VCaP (cell line): Measurements from ENCODE around the gene ABCA2.

ENCODE experiments used
- H3K27ac ChIP-seq: fragments of 450-650 bp; 2 replicates; pipeline ENCODE4 v1.5.1; 2017
- TF ChIP-seq, protein P1 (sequence below): fragments of 450-650 bp; conservative IDR thresholded peaks from 2 replicates; pipeline ENCODE4 v1.5.1; 2017; ENCODE audit warnings: mild to moderate bottlenecking, moderate library complexity

ABCA2 gene

DNA sequence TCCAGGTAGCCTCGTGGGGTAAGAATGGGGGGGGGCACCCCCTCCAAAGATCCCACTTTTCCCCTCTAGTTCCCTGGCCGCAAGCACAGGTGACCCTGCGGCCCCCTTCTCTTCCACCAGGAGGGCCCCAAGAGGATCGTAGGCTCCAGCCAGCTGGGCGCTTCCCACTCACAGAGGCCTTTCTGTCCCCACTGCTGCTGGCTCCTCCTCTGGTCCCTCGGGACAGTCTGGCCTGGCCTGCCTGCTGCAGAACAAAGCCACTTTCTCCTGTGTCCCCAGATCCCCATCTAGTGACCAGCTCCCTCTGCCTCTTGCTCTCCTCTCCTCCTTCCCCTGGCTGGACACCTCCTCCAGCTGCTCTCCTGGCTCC, 42.9 kb upstream of the ABCA2 start:
- H3K27ac ChIP-seq = peak overlapping the region; percentile 96
- TF ChIP-seq, protein P1, sequence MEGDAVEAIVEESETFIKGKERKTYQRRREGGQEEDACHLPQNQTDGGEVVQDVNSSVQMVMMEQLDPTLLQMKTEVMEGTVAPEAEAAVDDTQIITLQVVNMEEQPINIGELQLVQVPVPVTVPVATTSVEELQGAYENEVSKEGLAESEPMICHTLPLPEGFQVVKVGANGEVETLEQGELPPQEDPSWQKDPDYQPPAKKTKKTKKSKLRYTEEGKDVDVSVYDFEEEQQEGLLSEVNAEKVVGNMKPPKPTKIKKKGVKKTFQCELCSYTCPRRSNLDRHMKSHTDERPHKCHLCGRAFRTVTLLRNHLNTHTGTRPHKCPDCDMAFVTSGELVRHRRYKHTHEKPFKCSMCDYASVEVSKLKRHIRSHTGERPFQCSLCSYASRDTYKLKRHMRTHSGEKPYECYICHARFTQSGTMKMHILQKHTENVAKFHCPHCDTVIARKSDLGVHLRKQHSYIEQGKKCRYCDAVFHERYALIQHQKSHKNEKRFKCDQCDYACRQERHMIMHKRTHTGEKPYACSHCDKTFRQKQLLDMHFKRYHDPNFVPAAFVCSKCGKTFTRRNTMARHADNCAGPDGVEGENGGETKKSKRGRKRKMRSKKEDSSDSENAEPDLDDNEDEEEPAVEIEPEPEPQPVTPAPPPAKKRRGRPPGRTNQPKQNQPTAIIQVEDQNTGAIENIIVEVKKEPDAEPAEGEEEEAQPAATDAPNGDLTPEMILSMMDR = no peak

DNA sequence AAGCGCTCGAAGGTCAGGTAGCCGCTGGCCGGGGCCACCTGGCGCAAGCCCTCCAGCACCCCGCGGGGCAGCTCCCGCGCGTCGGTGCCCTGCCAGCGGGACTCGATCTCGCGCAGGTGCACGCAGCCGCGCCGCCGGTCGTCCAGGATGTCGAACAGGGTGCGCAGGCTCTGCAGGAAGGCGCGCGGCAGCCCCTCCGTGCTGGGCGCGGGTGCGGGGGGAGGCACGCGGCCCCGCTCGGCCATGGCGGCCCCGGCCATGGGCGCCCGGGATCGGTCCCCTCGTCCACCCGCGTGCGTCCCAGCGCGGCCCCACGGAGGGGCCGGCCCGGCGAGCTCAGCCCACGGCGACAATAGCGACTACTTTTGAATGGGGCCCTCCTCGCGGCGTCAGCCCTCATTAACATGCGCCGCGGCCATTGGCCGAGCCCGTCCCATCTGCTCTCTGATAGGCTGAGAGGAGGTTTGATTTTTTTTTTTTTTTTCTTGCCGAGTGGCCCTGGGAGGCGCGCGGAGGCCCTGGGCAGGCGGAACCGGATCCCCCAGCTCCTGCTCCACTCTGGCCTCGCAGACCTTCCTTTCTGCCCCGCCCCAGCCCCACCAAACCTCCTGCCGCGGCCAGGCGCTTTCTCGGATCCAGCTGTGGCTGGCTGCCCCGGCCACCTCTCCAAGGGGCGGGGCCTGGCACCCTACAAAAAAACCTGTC, 42.3 kb upstream of the ABCA2 start, which contains the start of gene SAPCD2:
Gene SAPCD2, minus strand, starts transcription at position 357 of the 705 bp plus-strand sequence. Its CDS starts 97 bp downstream, at position 260.
- peak within 1 kb of the TSS; percentile 96 for H3K27ac ChIP-seq
- TF ChIP-seq, protein P1 = no peak

DNA sequence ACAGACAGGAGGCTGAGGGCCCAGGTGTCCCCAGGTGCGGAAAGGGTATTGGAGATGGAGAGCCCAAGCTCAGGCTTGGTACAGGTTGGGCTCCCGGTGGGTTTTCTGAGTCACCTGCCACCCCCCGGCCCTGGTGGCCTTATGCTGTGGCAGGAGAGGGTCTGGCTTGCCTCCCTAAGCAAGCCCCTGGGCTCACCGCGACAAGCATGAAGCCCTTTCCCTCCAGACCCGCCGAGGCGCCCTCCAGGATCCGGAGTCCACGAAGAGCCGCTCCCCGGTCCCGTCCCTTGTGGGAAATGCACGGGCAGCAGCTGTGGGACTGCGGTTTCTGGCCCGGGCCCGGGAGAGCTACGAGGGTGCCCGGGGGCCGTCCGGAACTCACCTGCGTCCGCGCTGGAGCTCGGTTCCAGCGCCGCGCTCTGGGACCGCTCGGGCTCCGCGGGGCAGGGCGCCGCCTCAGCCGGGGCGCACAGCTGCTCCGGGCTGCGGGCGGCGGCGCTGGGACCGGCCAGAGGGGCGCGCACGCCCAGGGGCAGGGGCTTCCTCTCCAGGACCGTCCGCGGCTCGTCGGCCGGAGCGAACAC, 41.6 kb upstream of the ABCA2 start:
- TF ChIP-seq, protein P1 = no peak; the same call in 1 of the 2 replicates
- peak overlapping the region; percentile 96 for H3K27ac ChIP-seq

DNA sequence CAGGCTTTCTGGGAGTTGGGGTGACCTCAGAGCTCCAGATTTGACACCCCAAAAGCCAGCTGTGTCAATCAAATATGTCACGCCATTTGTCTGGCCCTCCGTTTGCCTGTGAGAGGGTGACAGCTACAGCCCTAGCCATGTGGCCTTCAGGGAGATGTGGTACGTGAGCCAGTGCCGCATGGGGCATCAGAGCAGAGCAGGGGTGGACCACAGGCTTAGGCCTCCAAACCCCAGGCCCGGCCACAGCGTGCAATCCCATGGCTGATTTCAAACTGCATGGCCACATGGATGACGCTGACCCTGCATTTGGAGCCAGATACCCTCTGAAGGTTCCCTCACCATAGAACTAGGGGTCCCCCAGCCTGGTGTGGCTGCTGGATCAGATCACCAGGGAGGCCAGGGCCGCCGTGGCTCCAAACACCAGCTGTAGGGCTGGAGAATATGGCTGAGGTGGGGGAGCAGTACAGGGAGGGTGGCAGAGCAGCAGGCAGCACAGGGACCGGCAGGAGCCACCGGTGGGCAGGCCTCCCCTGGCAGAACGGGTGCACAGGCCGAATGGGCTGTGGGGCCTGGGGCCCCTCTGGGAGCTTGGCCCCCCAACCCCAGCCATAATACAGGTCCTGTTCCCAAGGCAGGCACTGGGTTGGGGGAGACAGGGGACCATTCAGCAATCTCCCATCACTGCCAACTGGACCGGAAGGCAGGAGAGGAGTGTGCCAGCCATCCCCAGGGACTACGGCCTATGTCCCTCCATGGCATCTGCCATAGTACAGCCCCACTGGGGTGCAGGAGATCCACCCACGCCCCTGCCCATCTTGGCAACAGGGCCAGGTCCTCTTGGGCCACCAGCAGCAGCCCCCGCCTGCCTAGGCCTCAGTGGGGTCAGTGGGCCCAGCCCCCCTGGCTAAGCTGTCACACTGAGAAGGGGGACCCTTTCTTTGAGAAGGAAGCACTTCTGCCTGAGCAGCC, 40.8 kb upstream of the ABCA2 start:
- TF ChIP-seq, protein P1 = no peak
- peak overlapping the region; percentile 96 for H3K27ac ChIP-seq

DNA sequence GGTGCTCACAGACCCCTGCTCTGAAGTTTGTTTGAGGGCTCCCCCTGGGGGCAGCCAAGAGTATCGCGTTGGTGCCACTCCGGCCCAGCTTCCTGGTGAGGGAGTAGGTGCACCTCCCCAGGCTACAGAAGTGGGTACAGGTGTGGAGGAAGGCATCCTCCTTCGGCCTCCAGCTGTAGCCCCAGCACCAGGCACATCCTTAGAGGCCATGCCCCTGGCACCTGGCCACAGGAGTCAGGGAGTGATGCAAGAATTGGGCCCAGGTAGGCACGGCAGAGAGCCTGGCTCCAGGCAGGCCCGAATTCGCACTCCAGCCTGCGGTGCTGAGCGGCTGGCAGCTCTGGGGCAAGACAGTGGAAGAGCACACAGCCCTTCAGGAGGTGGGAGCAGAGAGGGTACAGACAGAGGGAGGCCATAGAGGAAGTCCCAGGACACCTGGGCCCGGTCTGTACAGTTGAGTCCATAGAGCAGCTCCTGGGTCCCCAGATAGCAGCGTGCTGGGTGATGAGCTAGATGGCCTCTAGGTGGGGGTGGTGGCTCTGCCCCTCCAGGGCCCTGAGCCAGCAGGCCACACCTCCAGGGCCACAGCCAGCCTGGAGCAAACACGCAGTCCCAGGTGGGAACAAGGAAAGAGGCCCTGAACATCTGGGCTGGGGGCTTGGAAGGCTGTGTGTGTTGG, 40.0 kb upstream of the ABCA2 start:
- TF ChIP-seq, protein P1 = peak; percentile 90
- peak overlapping the region; percentile 96 for H3K27ac ChIP-seq

DNA sequence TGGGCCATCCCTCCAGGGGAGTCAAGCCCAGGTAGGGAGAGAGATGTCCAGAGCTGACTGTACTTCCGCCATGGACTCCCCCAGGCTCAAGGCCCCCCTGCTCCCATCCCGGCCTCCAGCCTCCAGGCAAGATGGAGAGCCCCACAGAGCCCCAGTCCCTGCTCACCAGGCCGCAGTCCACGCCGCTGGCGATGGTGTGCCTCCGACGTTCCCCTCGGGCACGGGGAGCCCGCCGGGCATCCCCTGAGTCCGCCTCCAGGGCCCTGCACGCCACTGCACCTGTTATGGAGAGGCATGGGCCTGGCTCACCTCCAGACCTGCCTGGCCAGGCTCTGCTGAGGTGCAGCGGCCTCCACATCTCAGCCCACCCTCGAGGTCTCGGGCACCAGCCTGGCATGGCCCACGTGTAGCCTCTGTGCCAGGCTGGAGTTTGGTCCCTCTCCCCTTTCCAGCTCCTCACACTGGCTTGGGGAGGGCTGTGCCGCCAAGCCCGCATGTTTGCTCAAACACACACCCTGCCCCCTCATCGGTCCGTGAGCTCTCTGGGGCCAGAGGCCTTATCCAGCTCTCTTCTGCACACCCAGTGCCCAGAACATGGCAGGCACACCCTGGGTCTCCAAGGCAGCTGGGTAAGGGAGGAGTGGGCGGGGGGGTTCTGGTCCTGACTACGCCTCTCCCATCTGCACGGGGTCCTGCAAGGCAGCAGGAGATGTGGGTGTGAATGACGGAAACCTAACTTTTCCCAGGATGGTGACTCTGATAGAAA, 38.2 kb upstream of the ABCA2 start:
- TF ChIP-seq, protein P1 = no peak
- peak overlapping the region; percentile 96 for H3K27ac ChIP-seq
